GM12878 (cell line): ENCODE data around the gene MOB2. TPM values are rescaled to one million over a fixed set of nuclear protein-coding genes. Genes with fewer than 3 reads are reported as not detected.
"Not testable (repeated sequence)": the region's sequence is repeated elsewhere in the genome, so short reads cannot be mapped to it uniquely, and the experiment has no call there.

Experiments
- ATAC-seq: fragments of 200-7000 bp; cut with Tn5 transposase; 3 replicates; pipeline ENCODE4 v1.9.1; 2020; ENCODE audit warnings: mild to moderate bottlenecking, moderate library complexity
- BruUV-seq: library from RNA; stranded (reverse); fragments of 400-500 nt; replicated peaks from 2 replicates; lab custom pipeline; 2021; lab: Mats Ljungman, UMichigan
- CTCF ChIA-PET: fragments of 300-600 bp; sonication (Branson Sonifier 250); formaldehyde crosslinking; extraction: SDS; loops from one replicate; lab custom pipeline; 2021; ENCODE audit warnings: inconsistent platforms; lab: Yijun Ruan, JAX
- POLR2A ChIA-PET: fragments of 350-600 bp; formaldehyde crosslinking; extraction: SDS; loops from one replicate; lab custom pipeline; 2021; ENCODE audit warnings: inconsistent platforms; lab: Charles Lee
- RAD21 ChIA-PET: fragments of 300-600 bp; sonication (Branson Sonifier 250); formaldehyde crosslinking; loops from one replicate; lab custom pipeline; 2023; ENCODE audit warnings: antibody characterized with exemption; ENCODE audit not compliant: unreplicated experiment; lab: Charles Lee
- SMC1A ChIA-PET: fragments of 300-600 bp; sonication (Branson Sonifier 250); formaldehyde crosslinking; loops from one replicate; lab custom pipeline; 2023; ENCODE audit not compliant: unreplicated experiment, uncharacterized antibody; lab: Charles Lee
- DNase-seq: peaks from one replicate; pipeline ENCODE4 v3.0.0-alpha.2; 2011; ENCODE audit warnings: low read depth, low spot score
- FAIRE-seq: peaks from 3 replicates; lab custom pipeline; 2011; peaks lifted over from hg19 to GRCh38; lab: Jason Lieb, UNC
- H2AFZ ChIP-seq: 2 replicates; pipeline ENCODE4 v1.6.0; 2011; ENCODE audit warnings: low read depth, low read length, control low read depth; ENCODE audit not compliant: control insufficient read depth
- H3K27ac ChIP-seq: 2 replicates; pipeline ENCODE4 v1.5.1; 2011; ENCODE audit warnings: control low read depth; ENCODE audit not compliant: control insufficient read depth, insufficient read depth
- H3K27me3 ChIP-seq, 2 experiments: replicated peaks in 1 of 2; 2 replicates each; pipeline versions ENCODE4 v1.6.0 to v1.6.1; 2011; ENCODE audit warnings: low read length in 1 of 2; ENCODE audit not compliant: control insufficient read depth in 2 of 2, insufficient read depth in 2 of 2
- H3K36me3 ChIP-seq, 2 experiments: 2 replicates each; pipeline ENCODE4 v1.5.1; 2011; ENCODE audit warnings: low read length in 1 of 2; ENCODE audit not compliant: control insufficient read depth in 2 of 2, insufficient read depth in 2 of 2
- H3K4me1 ChIP-seq: 2 replicates; pipeline ENCODE4 v1.6.1; 2011; ENCODE audit warnings: mild to moderate bottlenecking, low read length, moderate library complexity, mixed read lengths; ENCODE audit not compliant: control insufficient read depth, insufficient read depth
- H3K4me2 ChIP-seq: 2 replicates; pipeline ENCODE4 v1.6.0; 2011; ENCODE audit warnings: control low read depth; ENCODE audit not compliant: control insufficient read depth, insufficient read depth
- H3K4me3 ChIP-seq: fragments of 200-600 bp; sonication (generic); 2 replicates; pipeline ENCODE4 v1.5.1; 2016
- H3K79me2 ChIP-seq: 2 replicates; pipeline ENCODE4 v1.6.0; 2011; ENCODE audit warnings: low read length; ENCODE audit not compliant: control insufficient read depth, insufficient read depth
- H3K9ac ChIP-seq: 2 replicates; pipeline ENCODE4 v1.8.0; 2011; ENCODE audit warnings: low read length, control low read depth, mixed read lengths; ENCODE audit not compliant: control insufficient read depth, insufficient read depth
- H3K9me3 ChIP-seq: replicated peaks from 3 replicates; pipeline ENCODE4 v1.5.1; 2011; ENCODE audit warnings: mild to moderate bottlenecking, low read length; ENCODE audit not compliant: control insufficient read depth, insufficient read depth
- H4K20me1 ChIP-seq: 2 replicates; pipeline ENCODE4 v1.6.0; 2011; ENCODE audit not compliant: control insufficient read depth, insufficient read depth
- CEBPB ChIP-seq, 2 experiments: fragments of 150-350 bp in 1 of 2; IDR thresholded peaks; 2 replicates each; pipeline ENCODE4 v1.6.1; 2012 to 2014; ENCODE audit warnings: low read depth in 2 of 2, low read length in 2 of 2, borderline replicate concordance in 1 of 2, inconsistent platforms in 1 of 2
- EGR1 ChIP-seq, 2 experiments: IDR thresholded peaks; 1 replicate in 1 of 2; 2 replicates in 1 of 2; pipeline ENCODE4 v1.6.1; 2011 to 2012; ENCODE audit warnings: low read depth in 2 of 2, low read length in 2 of 2, borderline replicate concordance in 1 of 2, mild to moderate bottlenecking in 1 of 2, moderate library complexity in 1 of 2
- ESRRA ChIP-seq: IDR thresholded peaks from 2 replicates; pipeline ENCODE4 v1.6.1; 2012; ENCODE audit warnings: mild to moderate bottlenecking, low read length, improper control_type of control experiment
- IKZF2 ChIP-seq, 2 experiments: fragments of 450-650 bp; IDR thresholded peaks; 2 replicates each; pipeline ENCODE4 v1.6.1; 2017; ENCODE audit warnings: mild to moderate bottlenecking in 2 of 2, moderate library complexity in 2 of 2
- ZNF217 ChIP-seq: fragments of 450-650 bp; IDR thresholded peaks from 2 replicates; pipeline ENCODE4 v1.6.1; 2017; ENCODE audit warnings: antibody characterized with exemption, mild to moderate bottlenecking
- WGBS: methylation state at CpG from one replicate; pipeline ENCODE4 v1.1.6; 2016; ENCODE audit warnings: low lambda C conversion rate; ENCODE audit not compliant: insufficient replicate concordance, insufficient coverage; ENCODE audit errors: missing lambda C conversion rate; 5-methylcytosine and 5-hydroxymethylcytosine counted together
- in situ Hi-C: fragments of 300-500 bp; cut with MboI; formaldehyde crosslinking; loops from 9 replicates; pipeline ENCODE4 v1.14.3; 2018; ENCODE audit warnings: mixed read lengths
- intact Hi-C: fragments of 100-400 bp; cut with micrococcal nuclease; formaldehyde crosslinking; loops from one replicate; pipeline ENCODE4 v1.14.2; 2022; ENCODE audit not compliant: unreplicated experiment
- polyA plus RNA-seq, 11 experiments: library from polyadenylated mRNA; depleted of rRNA in 4 of 11; unstranded in 6 of 11; stranded (reverse) in 5 of 11; fragments of >200 nt; fragmentation: Nextera tagmentation in 4 of 11; fragmentation: Illumina TruSeq in 1 of 11; extraction: Ambion mirVana in 4 of 11; extraction: Trizol in 1 of 11; gene quantifications; 1 replicate in 1 of 11; 2 replicates in 10 of 11; pipeline versions ENCODE4 v1.2.1 to v1.2.3, GENCODE V29; 2011 to 2016; ENCODE audit warnings: inconsistent platforms in 2 of 11, missing spikeins in 2 of 11, low read depth in 1 of 11
- total RNA-seq, 4 experiments: library from RNA; depleted of rRNA in 3 of 4; stranded (reverse); fragments of >200 nt in 3 of 4; fragmentation: Illumina TruSeq in 1 of 4; extraction: Trizol in 1 of 4; gene quantifications; 2 replicates each; pipeline versions ENCODE4 v1.2.1 to v1.2.3, GENCODE V29; 2013 to 2021
- TF ChIP-seq, protein P1 (sequence below): IDR thresholded peaks from 2 replicates; pipeline ENCODE4 v1.6.1; 2011; ENCODE audit warnings: low read depth, mild to moderate bottlenecking, low read length, moderate library complexity, borderline replicate concordance; ENCODE audit errors: extremely low read depth
- TF ChIP-seq, protein P2 (sequence below): IDR thresholded peaks from 2 replicates; pipeline ENCODE4 v1.6.1; 2012; ENCODE audit warnings: low read depth, low read length, improper control_type of control experiment

The MOB2 gene
- total and polyA plus RNA-seq, 10 of the 15 experiments (the other 5 are each of a cell fraction or from before 2014, with no cell fraction given) = 0.10 to 34.6 (median 15.5) TPM

DNA sequence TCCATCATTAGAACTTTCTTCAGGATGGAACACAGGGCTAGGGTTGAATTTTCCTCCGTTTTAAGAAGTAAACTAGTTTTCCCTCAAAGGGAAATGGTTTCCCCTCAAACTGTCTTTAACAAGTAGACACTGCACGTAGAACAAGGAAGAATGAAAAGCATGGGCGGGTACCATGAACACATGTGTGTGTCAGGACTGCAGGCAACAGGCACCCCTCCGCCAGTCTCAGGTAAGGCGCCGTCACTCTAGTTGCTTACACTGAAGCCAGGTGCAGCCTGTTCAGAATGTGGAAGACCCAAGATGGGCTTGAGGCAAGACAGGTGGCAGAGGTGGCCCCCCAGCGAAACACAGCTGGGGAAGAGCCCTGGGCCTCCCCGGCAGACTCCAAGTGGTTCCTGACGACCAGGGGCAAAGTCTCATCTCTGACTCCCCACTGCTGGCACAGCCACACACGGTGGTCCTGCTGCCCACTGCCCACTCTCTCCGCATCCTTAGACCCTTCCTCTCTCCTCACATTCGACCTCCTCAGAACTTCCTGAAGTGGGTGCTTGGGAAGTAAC is 25.4 kb upstream of the MOB2 start:
- FAIRE-seq = no peak
- DNase-seq = no peak
- ChIA-PET RAD21 (no interaction called here), POLR2A (no interaction called here), CTCF (no interaction called here), SMC1A (no interaction called here)
- no TSS peak for BruUV-seq
- Histone ChIP-seq H3K9me3 (no peaks in the 10 kb centered on the region), H2AFZ (no peak overlapping the region), H4K20me1 (peaks cover 3% of the 10 kb centered on the region; the same call in 1 of the 2 replicates), H3K27ac (no peak overlapping the region), H3K27me3 (no peaks in the 10 kb centered on the region), H3K4me2 (no peak overlapping the region), H3K4me3 (no peak overlapping the region), H3K4me1 (no peaks in the 10 kb centered on the region), H3K9ac (no peak overlapping the region), H3K79me2 (peaks cover 3% of the 10 kb centered on the region), H3K36me3 (no peaks in the 10 kb centered on the region)
- TF ChIP-seq IKZF2 (IDR thresholded peaks at IDR 0.05) (no peak), CEBPB (IDR thresholded peaks at IDR 0.05; ENCODE audit: borderline replicate concordance in 1 of 2, low read depth in 2 of 2, low read length in 2 of 2) (no peak)
- in situ Hi-C loops = no loop called here
- ATAC-seq = no peak
- 70% methylated on average over 12 of the region's 12 CpGs for WGBS
- intact Hi-C loops = no loop called here

DNA sequence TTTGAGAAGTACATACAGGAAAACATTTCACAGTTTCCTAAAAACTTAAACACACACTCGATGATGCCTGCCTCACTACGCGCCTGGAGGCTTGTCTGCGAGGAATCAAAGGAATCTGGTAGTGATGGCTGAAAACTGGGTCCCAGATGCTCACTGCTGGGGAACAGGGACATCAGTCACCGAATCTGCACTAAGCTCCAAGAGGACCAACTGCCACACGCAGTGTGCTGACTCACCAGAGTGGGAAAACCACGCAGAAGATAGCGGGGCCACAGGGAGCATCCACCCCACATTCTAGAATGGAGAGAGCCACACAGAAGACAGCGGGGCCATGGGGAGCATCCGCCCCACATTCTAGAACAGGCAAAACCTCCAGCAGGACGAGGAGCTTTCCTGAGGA is 24.3 kb upstream of the MOB2 start:
- intact Hi-C loops = no loop called here

DNA sequence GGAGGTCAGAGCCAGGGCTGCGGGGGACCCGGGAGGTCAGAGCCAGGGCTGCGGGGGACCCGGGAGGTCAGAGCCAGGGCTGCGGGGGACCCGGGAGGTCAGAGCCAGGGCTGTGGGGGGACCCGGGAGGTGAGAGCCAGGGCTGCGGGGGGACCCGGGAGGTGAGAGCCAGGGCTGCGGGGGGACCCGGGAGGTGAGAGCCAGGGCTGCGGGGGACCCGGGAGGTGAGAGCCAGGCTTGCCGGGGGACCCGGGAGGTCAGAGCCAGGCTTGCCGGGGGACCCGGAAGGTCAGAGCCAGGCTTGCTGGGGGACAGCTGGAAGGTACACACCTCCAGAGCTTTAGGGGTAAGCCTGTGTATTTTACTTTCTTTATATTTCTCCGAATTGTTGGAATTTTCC is 23.8 kb upstream of the MOB2 start:
- not testable (repeated sequence) for BruUV-seq, H4K20me1 ChIP-seq

More for the DNA sequence above, 24.3 kb upstream of the MOB2 start:
- ChIA-PET CTCF (interaction anchor here (1.0 kb wide), 1 partner anchor 64 kb away, joined by 3 read pairs; no protein-coding TSS in a partner anchor), POLR2A (no interaction called here), SMC1A (interaction anchor here (0.7 kb wide), 1 partner anchor 64 kb away, joined by 3 read pairs; no protein-coding TSS in a partner anchor), RAD21 (no interaction called here)
- no peak overlapping the region for H3K9ac ChIP-seq
- TF ChIP-seq ESRRA = no peak
- TF ChIP-seq, protein P1, sequence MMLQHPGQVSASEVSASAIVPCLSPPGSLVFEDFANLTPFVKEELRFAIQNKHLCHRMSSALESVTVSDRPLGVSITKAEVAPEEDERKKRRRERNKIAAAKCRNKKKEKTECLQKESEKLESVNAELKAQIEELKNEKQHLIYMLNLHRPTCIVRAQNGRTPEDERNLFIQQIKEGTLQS = no peak
- TF ChIP-seq, protein P2, sequence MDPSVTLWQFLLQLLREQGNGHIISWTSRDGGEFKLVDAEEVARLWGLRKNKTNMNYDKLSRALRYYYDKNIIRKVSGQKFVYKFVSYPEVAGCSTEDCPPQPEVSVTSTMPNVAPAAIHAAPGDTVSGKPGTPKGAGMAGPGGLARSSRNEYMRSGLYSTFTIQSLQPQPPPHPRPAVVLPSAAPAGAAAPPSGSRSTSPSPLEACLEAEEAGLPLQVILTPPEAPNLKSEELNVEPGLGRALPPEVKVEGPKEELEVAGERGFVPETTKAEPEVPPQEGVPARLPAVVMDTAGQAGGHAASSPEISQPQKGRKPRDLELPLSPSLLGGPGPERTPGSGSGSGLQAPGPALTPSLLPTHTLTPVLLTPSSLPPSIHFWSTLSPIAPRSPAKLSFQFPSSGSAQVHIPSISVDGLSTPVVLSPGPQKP = no peak
- TF ChIP-seq EGR1 (IDR thresholded peaks at IDR 0.05; ENCODE audit: borderline replicate concordance in 1 of 2, low read depth in 2 of 2, low read length in 2 of 2) = no peak
- no peak for TF ChIP-seq ZNF217
- H3K36me3 ChIP-seq = no peaks in the 10 kb centered on the region
- no peak overlapping the region for H3K4me2 ChIP-seq
- DNase-seq = no peak
- H2AFZ ChIP-seq = no peak overlapping the region
- in situ Hi-C loops = no loop called here
- no peaks in the 10 kb centered on the region for H3K4me1 ChIP-seq
- H3K4me3 ChIP-seq = no peak overlapping the region
- H3K79me2 ChIP-seq = peaks cover 3% of the 10 kb centered on the region
- peaks cover 3% of the 10 kb centered on the region; the same call in 1 of the 2 replicates for H4K20me1 ChIP-seq
- no TSS peak for BruUV-seq
- no peaks in the 10 kb centered on the region for H3K27me3 ChIP-seq
- FAIRE-seq = no peak
- no peak overlapping the region for H3K27ac ChIP-seq
- no peak for ATAC-seq
- no peaks in the 10 kb centered on the region for H3K9me3 ChIP-seq
- 68% methylated on average over 11 of the region's 11 CpGs for WGBS

More for the DNA sequence above, 23.8 kb upstream of the MOB2 start:
- H3K4me3 ChIP-seq, H3K36me3 ChIP-seq, ATAC-seq, H3K79me2 ChIP-seq, RAD21 ChIA-PET, H3K27ac ChIP-seq, POLR2A ChIA-PET, FAIRE-seq, SMC1A ChIA-PET, in situ Hi-C loops, H3K9me3 ChIP-seq, H2AFZ ChIP-seq, DNase-seq, intact Hi-C loops, H3K27me3 ChIP-seq, H3K4me2 ChIP-seq, H3K4me1 ChIP-seq, H3K9ac ChIP-seq, CTCF ChIA-PET: not testable (repeated sequence)
- WGBS = 86% methylated on average over 14 of the region's 18 CpGs
